SK-N-MC (cell line): ENCODE data around the gene NTPCR.

Experiments used
- DNase-seq: peaks from one replicate; pipeline ENCODE4 v3.0.0-alpha.2; 2011; ENCODE audit warnings: low read depth, low spot score
- H3K27ac ChIP-seq: fragments of 200-600 bp; sonication (generic); 2 replicates; pipeline ENCODE4 v1.5.1; 2016; ENCODE audit warnings: mixed run types
- H3K36me3 ChIP-seq: fragments of 200-600 bp; sonication (generic); 2 replicates; pipeline ENCODE4 v1.6.1; 2017; ENCODE audit warnings: antibody characterized with exemption, low read length, mixed read lengths; ENCODE audit not compliant: insufficient read depth
- H3K4me3 ChIP-seq: fragments of 200-600 bp; sonication (generic); 2 replicates; pipeline ENCODE4 v1.5.1; 2016
- H3K9ac ChIP-seq: fragments of 200-600 bp; sonication (generic); 2 replicates; pipeline ENCODE4 v1.8.0; 2017; ENCODE audit warnings: mixed run types, mixed read lengths; ENCODE audit not compliant: insufficient read length
- H3K9me3 ChIP-seq: fragments of 200-600 bp; sonication (generic); 2 replicates; pipeline ENCODE4 v1.6.1; 2017; ENCODE audit warnings: low read depth, mild to moderate bottlenecking, antibody characterized with exemption, low read length, moderate library complexity, mixed read lengths
- EZH2 ChIP-seq: fragments of 200-600 bp; sonication (generic); IDR thresholded peaks from one replicate; pipeline ENCODE4 v1.6.1; 2017; ENCODE audit warnings: antibody characterized with exemption
- FOXP2 ChIP-seq: optimal IDR thresholded peaks from 2 replicates; pipeline ENCODE3; 2011; ENCODE audit warnings: mild to moderate bottlenecking, moderate library complexity; ENCODE audit not compliant: insufficient read depth; ENCODE audit errors: extremely low read length, control extremely low read depth
- POLR2AphosphoS5 ChIP-seq: IDR thresholded peaks from 2 replicates; pipeline ENCODE4 v1.6.1; 2012; ENCODE audit warnings: mild to moderate bottlenecking, low read depth, low read length, borderline replicate concordance

The NTPCR gene

GRCh38 chr1:232965124-232965911 is 14.9 kb downstream of the NTPCR start:
- TF ChIP-seq POLR2AphosphoS5: no peak
- no peak overlapping the region for H3K9ac ChIP-seq
- H3K36me3 ChIP-seq: peaks cover 9% of the 10 kb centered on the region; the same call in 1 of the 2 replicates
- DNase-seq: no peak
- H3K4me3 ChIP-seq: no peak overlapping the region
- H3K27ac ChIP-seq: no peak overlapping the region
- H3K9me3 ChIP-seq: no peaks in the 10 kb centered on the region

- Histone ChIP-seq H3K4me3 (no peak overlapping the region), H3K9me3 (no peaks in the 10 kb centered on the region), H3K36me3 (peaks cover 12% of the 10 kb centered on the region), H3K27ac (no peak overlapping the region), H3K9ac (no peak overlapping the region)
- no peak for TF ChIP-seq FOXP2
- no peak for TF ChIP-seq EZH2
- no peak for TF ChIP-seq POLR2AphosphoS5
- DNase-seq: no peak
Observed at GRCh38 chr1:232965912-232966217, 15.5 kb downstream of the NTPCR start.

GRCh38 chr1:232966663-232967062 is 16.3 kb downstream of the NTPCR start:
- Histone ChIP-seq H3K4me3 (no peak overlapping the region), H3K9ac (no peak overlapping the region), H3K27ac (no peak overlapping the region), H3K36me3 (peaks cover 20% of the 10 kb centered on the region), H3K9me3 (no peaks in the 10 kb centered on the region)
- no peak for TF ChIP-seq EZH2
- TF ChIP-seq POLR2AphosphoS5: no peak
- TF ChIP-seq FOXP2: no peak
- no peak for DNase-seq

GRCh38 chr1:232968391-232968790 is 18.0 kb downstream of the NTPCR start:
- Histone ChIP-seq H3K4me3 (no peak overlapping the region), H3K27ac (no peak overlapping the region), H3K9me3 (peaks cover 6% of the 10 kb centered on the region), H3K36me3 (peaks cover 37% of the 10 kb centered on the region), H3K9ac (no peak overlapping the region)
- no peak for DNase-seq
- TF ChIP-seq EZH2 (no peak), FOXP2 (no peak), POLR2AphosphoS5 (no peak)

- Histone ChIP-seq H3K9me3 (peaks cover 10% of the 10 kb centered on the region), H3K9ac (no peak overlapping the region), H3K27ac (no peak overlapping the region), H3K4me3 (no peak overlapping the region), H3K36me3 (peaks cover 43% of the 10 kb centered on the region)
- TF ChIP-seq EZH2 (no peak), POLR2AphosphoS5 (no peak), FOXP2 (no peak)
- DNase-seq: no peak
Observed at GRCh38 chr1:232968965-232969364, 18.6 kb downstream of the NTPCR start.

GRCh38 chr1:232969799-232970198 is 19.4 kb downstream of the NTPCR start:
- Histone ChIP-seq H3K36me3 (peaks cover 51% of the 10 kb centered on the region), H3K4me3 (no peak overlapping the region), H3K9ac (no peak overlapping the region), H3K27ac (no peak overlapping the region), H3K9me3 (peaks cover 10% of the 10 kb centered on the region)
- DNase-seq: no peak
- TF ChIP-seq EZH2 (no peak), POLR2AphosphoS5 (no peak), FOXP2 (no peak)

- no peak overlapping the region for H3K9ac ChIP-seq
- no peak for DNase-seq
- peaks cover 52% of the 10 kb centered on the region for H3K36me3 ChIP-seq
- TF ChIP-seq POLR2AphosphoS5 (no peak), FOXP2 (no peak), EZH2 (no peak)
- no peak overlapping the region for H3K27ac ChIP-seq
- H3K9me3 ChIP-seq: peaks cover 10% of the 10 kb centered on the region
- no peak overlapping the region for H3K4me3 ChIP-seq
Observed at GRCh38 chr1:232970508-232970907, 20.1 kb downstream of the NTPCR start.

- no peak for TF ChIP-seq EZH2
- TF ChIP-seq POLR2AphosphoS5: no peak
- no peak for TF ChIP-seq FOXP2
- DNase-seq: no peak
- no peak overlapping the region for H3K4me3 ChIP-seq
- no peak overlapping the region for H3K9ac ChIP-seq
- H3K27ac ChIP-seq: no peak overlapping the region
- H3K9me3 ChIP-seq: peaks cover 10% of the 10 kb centered on the region
- peaks cover 47% of the 10 kb centered on the region for H3K36me3 ChIP-seq
Observed at GRCh38 chr1:232973652-232974611, 23.5 kb downstream of the NTPCR start.
